K562 (cell line): ENCODE data around the gene PKHD1. TPM values are rescaled to one million over a fixed set of nuclear protein-coding genes. Genes with fewer than 3 reads are reported as not detected.

Experiments used
- ATAC-seq: fragments of 200-7000 bp; cut with Tn5 transposase; 3 replicates; pipeline ENCODE4 v1.9.1; 2020; ENCODE audit warnings: moderate library complexity
- BruUV-seq: library from RNA; stranded (reverse); fragments of 400-500 nt; replicated peaks from 2 replicates; lab custom pipeline; 2021; lab: Mats Ljungman, UMichigan
- CTCF ChIA-PET: fragments of 300-600 bp; formaldehyde crosslinking; extraction: SDS; loops from one replicate; lab custom pipeline; 2021; ENCODE audit warnings: low intra/inter-chr PET ratio; lab: Yijun Ruan, JAX
- POLR2A ChIA-PET: fragments of 300-600, 350-650 bp; sonication (Branson Sonifier 250); formaldehyde crosslinking; extraction: SDS; loops from one replicate; lab custom pipeline; 2021; ENCODE audit warnings: antibody characterized with exemption, inconsistent platforms; lab: Yijun Ruan, JAX
- DNase-seq, 4 experiments: peaks; one replicate each; pipeline versions ENCODE4 v3.0.0 to v3.0.0-alpha.2; 2011 to 2018; ENCODE audit warnings: low spot score in 3 of 4, mixed read lengths in 3 of 4; ENCODE audit errors: extremely low read depth in 1 of 4
- FAIRE-seq: peaks from 2 replicates; lab custom pipeline; 2011; peaks lifted over from hg19 to GRCh38; lab: Jason Lieb, UNC
- H2AFZ ChIP-seq: 2 replicates; pipeline ENCODE4 v1.6.0; 2011; ENCODE audit warnings: low read depth, low read length, control low read depth, inconsistent platforms
- H3K27ac ChIP-seq: fragments of 200-600 bp; 3 replicates; pipeline ENCODE4 v1.8.0; 2011; ENCODE audit warnings: low read depth, mild to moderate bottlenecking, control low read depth, inconsistent platforms, low read length, moderate library complexity, mixed read lengths; ENCODE audit errors: extremely low read depth
- H3K27me3 ChIP-seq, 2 experiments: fragments of 300-600 bp in 1 of 2; 2 replicates in 1 of 2; 3 replicates in 1 of 2; pipeline versions ENCODE4 v1.6.0 to v1.8.0; 2011; ENCODE audit warnings: inconsistent platforms in 2 of 2, low read length in 2 of 2, mild to moderate bottlenecking in 1 of 2, mixed read lengths in 1 of 2, moderate library complexity in 1 of 2; ENCODE audit not compliant: control insufficient read depth in 2 of 2, insufficient read depth in 2 of 2
- H3K36me3 ChIP-seq: fragments of 300-600 bp; 3 replicates; pipeline ENCODE4 v1.8.0; 2011; ENCODE audit warnings: mild to moderate bottlenecking, low read length, inconsistent platforms; ENCODE audit not compliant: control insufficient read depth, insufficient read depth
- H3K4me1 ChIP-seq, 2 experiments: fragments of 200-600 bp in 1 of 2; replicated peaks in 1 of 2; 2 replicates in 1 of 2; 3 replicates in 1 of 2; pipeline versions ENCODE4 v1.5.1 to v1.8.0; 2011; ENCODE audit warnings: inconsistent platforms in 2 of 2, low read length in 2 of 2, mild to moderate bottlenecking in 1 of 2, mixed read lengths in 1 of 2, moderate library complexity in 1 of 2; ENCODE audit not compliant: control insufficient read depth in 2 of 2, insufficient read depth in 2 of 2
- H3K4me2 ChIP-seq: 2 replicates; pipeline ENCODE4 v1.6.1; 2011; ENCODE audit warnings: low read length, control low read depth, inconsistent platforms, mixed read lengths; ENCODE audit not compliant: insufficient read depth
- H3K4me3 ChIP-seq: fragments of 200-600 bp; sonication (generic), shearing (Covaris generic); 2 replicates; pipeline ENCODE4 v1.5.1; 2016; ENCODE audit warnings: control low read depth, inconsistent platforms
- H3K79me2 ChIP-seq: fragments of 200-600 bp; 3 replicates; pipeline ENCODE4 v1.8.0; 2011; ENCODE audit warnings: low read length, inconsistent platforms; ENCODE audit not compliant: control insufficient read depth, insufficient read depth
- H3K9ac ChIP-seq, 2 experiments: 2 replicates each; pipeline versions ENCODE4 v1.6.0 to v1.6.1; 2011; ENCODE audit warnings: low read depth in 2 of 2, low read length in 2 of 2, control low read depth in 1 of 2, inconsistent platforms in 1 of 2, mild to moderate bottlenecking in 1 of 2, mixed read lengths in 1 of 2; ENCODE audit not compliant: insufficient read depth in 1 of 2
- H3K9me1 ChIP-seq: one replicate; pipeline ENCODE4 v1.6.0; 2011; ENCODE audit warnings: inconsistent platforms, mild to moderate bottlenecking, low read length, moderate library complexity; ENCODE audit not compliant: control insufficient read depth, insufficient read depth
- H3K9me3 ChIP-seq: replicated peaks from 2 replicates; pipeline ENCODE4 v1.5.1; 2011; ENCODE audit warnings: low read depth, low read length, inconsistent platforms; ENCODE audit not compliant: control insufficient read depth, insufficient read depth
- H4K20me1 ChIP-seq: replicated peaks from 2 replicates; pipeline ENCODE4 v1.6.1; 2011; ENCODE audit warnings: low read length, inconsistent platforms, mixed read lengths; ENCODE audit not compliant: control insufficient read depth, insufficient read depth
- BRF1 ChIP-seq: IDR thresholded peaks from 3 replicates; pipeline ENCODE4 v1.6.1; 2011; ENCODE audit warnings: borderline replicate concordance, mild to moderate bottlenecking; ENCODE audit not compliant: insufficient read length; ENCODE audit errors: extremely low read depth
- CEBPB ChIP-seq: fragments of 450-650 bp; IDR thresholded peaks from 2 replicates; pipeline ENCODE4 v1.6.1; 2016; ENCODE audit warnings: missing genetic modification characterization, missing compliant biosample characterization
- CXXC5 ChIP-seq: fragments of 250-450 bp; sonication (Bioruptor Pico); IDR thresholded peaks from 2 replicates; pipeline ENCODE4 v1.8.0; 2022; ENCODE audit warnings: inconsistent platforms, mild to moderate bottlenecking, moderate library complexity
- MTA1 ChIP-seq: fragments of 450-650 bp; IDR thresholded peaks from 2 replicates; pipeline ENCODE4 v1.6.1; 2017; ENCODE audit warnings: borderline replicate concordance
- SMARCA4 ChIP-seq: fragments of 450-650 bp; IDR thresholded peaks from 2 replicates; pipeline ENCODE4 v1.6.1; 2016
- SMC3 ChIP-seq: conservative IDR thresholded peaks from 2 replicates; pipeline ENCODE4 v1.6.1; 2011; ENCODE audit warnings: low read depth, low read length, improper control_type of control experiment; ENCODE audit not compliant: insufficient read depth
- ZNF175 ChIP-seq: fragments of 200-800 bp; sonication (Bioruptor generic); IDR thresholded peaks from 2 replicates; pipeline ENCODE4 v1.6.1; 2016; ENCODE audit warnings: low read depth, mild to moderate bottlenecking, missing genetic modification characterization, missing compliant biosample characterization
- WGBS: fragments of 100-300 bp; shearing (Covaris generic); methylation state at CpG from one replicate; pipeline ENCODE4 v1.1.6; 2016; ENCODE audit warnings: low coverage, mixed read lengths; ENCODE audit not compliant: insufficient coverage; ENCODE audit errors: missing lambda C conversion rate; 5-methylcytosine and 5-hydroxymethylcytosine counted together
- in situ Hi-C: fragments of 300-500 bp; cut with MboI; formaldehyde crosslinking; loops from 4 replicates; pipeline ENCODE4 v1.15.0; 2018; ENCODE audit warnings: inconsistent platforms, mixed read lengths
- intact Hi-C: fragments of 100-400 bp; cut with micrococcal nuclease; formaldehyde crosslinking; loops from 2 replicates; pipeline ENCODE4 v1.14.2; 2022
- polyA plus RNA-seq, 8 experiments: library from polyadenylated mRNA; depleted of rRNA in 4 of 8; stranded (reverse) in 5 of 8; unstranded in 3 of 8; fragments of >200 nt; fragmentation: Nextera tagmentation in 2 of 8; fragmentation: Illumina TruSeq in 1 of 8; extraction: Ambion mirVana in 2 of 8; extraction: Trizol in 1 of 8; gene quantifications; 2 replicates each; pipeline versions ENCODE4 v1.2.1 to v1.2.3, GENCODE V29; 2011 to 2014; ENCODE audit warnings: inconsistent platforms in 1 of 8, missing spikeins in 1 of 8
- total RNA-seq, 7 experiments: library from RNA; depleted of rRNA in 6 of 7; stranded (reverse); fragments of >200 nt in 6 of 7; fragmentation: Illumina TruSeq in 2 of 7; extraction: Trizol in 2 of 7; gene quantifications; 2 replicates each; pipeline versions ENCODE4 v1.2.1 to v1.2.3, GENCODE V29; 2011 to 2021; ENCODE audit warnings: low replicate concordance in 1 of 7
- TF ChIP-seq, protein P1 (sequence below): fragments of 250-450 bp; sonication (Bioruptor Pico); IDR thresholded peaks from 2 replicates; pipeline ENCODE4 v1.4.0; 2020; ENCODE audit warnings: mild to moderate bottlenecking, moderate library complexity
- TF ChIP-seq, protein P2 (sequence below), 2 experiments: fragments of 450-650 bp; conservative IDR thresholded peaks; 2 replicates each; pipeline ENCODE4 v1.6.1; 2017; ENCODE audit warnings: mild to moderate bottlenecking in 2 of 2, moderate library complexity in 2 of 2
- TF ChIP-seq, protein P3 (sequence below): sonication (generic); IDR thresholded peaks from 2 replicates; pipeline ENCODE4 v1.6.1; 2016

PKHD1 gene
- total and polyA plus RNA-seq, 9 of the 15 experiments (the other 6 are each of a cell fraction or from before 2014, with no cell fraction given) = 0.01 to 0.04 (median 0.01) TPM; not detected in 6

DNA sequence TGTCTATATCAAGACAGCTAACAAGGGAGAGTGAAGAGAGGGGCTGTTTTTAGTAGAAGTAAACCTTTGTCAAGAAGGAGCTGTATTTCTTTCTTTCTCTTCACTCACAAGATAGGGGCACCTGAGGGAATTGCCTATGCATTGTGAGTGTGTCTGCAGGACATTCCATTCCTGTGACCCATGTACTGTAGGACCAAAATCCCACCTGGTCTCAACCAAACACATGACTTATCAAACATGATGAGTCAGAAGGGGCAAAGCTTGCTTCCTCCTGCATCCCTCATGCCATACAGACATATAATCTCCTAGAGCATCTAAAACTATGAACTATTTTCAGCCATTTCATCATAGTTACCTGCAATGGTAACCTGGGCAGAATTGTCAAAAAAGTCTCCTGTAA is 21.8 kb downstream of the PKHD1 start (continued):
- TF ChIP-seq, protein P1, sequence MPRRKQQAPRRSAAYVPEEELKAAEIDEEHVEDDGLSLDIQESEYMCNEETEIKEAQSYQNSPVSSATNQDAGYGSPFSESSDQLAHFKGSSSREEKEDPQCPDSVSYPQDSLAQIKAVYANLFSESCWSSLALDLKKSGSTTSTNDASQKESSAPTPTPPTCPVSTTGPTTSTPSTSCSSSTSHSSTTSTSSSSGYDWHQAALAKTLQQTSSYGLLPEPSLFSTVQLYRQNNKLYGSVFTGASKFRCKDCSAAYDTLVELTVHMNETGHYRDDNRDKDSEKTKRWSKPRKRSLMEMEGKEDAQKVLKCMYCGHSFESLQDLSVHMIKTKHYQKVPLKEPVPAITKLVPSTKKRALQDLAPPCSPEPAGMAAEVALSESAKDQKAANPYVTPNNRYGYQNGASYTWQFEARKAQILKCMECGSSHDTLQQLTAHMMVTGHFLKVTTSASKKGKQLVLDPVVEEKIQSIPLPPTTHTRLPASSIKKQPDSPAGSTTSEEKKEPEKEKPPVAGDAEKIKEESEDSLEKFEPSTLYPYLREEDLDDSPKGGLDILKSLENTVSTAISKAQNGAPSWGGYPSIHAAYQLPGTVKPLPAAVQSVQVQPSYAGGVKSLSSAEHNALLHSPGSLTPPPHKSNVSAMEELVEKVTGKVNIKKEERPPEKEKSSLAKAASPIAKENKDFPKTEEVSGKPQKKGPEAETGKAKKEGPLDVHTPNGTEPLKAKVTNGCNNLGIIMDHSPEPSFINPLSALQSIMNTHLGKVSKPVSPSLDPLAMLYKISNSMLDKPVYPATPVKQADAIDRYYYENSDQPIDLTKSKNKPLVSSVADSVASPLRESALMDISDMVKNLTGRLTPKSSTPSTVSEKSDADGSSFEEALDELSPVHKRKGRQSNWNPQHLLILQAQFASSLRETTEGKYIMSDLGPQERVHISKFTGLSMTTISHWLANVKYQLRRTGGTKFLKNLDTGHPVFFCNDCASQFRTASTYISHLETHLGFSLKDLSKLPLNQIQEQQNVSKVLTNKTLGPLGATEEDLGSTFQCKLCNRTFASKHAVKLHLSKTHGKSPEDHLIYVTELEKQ (CRISPR knock-in tag) = no peak
- TF ChIP-seq, protein P2, sequence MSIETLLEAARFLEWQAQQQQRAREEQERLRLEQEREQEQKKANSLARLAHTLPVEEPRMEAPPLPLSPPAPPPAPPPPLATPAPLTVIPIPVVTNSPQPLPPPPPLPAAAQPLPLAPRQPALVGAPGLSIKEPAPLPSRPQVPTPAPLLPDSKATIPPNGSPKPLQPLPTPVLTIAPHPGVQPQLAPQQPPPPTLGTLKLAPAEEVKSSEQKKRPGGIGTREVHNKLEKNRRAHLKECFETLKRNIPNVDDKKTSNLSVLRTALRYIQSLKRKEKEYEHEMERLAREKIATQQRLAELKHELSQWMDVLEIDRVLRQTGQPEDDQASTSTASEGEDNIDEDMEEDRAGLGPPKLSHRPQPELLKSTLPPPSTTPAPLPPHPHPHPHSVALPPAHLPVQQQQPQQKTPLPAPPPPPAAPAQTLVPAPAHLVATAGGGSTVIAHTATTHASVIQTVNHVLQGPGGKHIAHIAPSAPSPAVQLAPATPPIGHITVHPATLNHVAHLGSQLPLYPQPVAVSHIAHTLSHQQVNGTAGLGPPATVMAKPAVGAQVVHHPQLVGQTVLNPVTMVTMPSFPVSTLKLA (conservative IDR thresholded peaks at IDR 0.05) = no peak
- TF ChIP-seq SMARCA4 = no peak

DNA sequence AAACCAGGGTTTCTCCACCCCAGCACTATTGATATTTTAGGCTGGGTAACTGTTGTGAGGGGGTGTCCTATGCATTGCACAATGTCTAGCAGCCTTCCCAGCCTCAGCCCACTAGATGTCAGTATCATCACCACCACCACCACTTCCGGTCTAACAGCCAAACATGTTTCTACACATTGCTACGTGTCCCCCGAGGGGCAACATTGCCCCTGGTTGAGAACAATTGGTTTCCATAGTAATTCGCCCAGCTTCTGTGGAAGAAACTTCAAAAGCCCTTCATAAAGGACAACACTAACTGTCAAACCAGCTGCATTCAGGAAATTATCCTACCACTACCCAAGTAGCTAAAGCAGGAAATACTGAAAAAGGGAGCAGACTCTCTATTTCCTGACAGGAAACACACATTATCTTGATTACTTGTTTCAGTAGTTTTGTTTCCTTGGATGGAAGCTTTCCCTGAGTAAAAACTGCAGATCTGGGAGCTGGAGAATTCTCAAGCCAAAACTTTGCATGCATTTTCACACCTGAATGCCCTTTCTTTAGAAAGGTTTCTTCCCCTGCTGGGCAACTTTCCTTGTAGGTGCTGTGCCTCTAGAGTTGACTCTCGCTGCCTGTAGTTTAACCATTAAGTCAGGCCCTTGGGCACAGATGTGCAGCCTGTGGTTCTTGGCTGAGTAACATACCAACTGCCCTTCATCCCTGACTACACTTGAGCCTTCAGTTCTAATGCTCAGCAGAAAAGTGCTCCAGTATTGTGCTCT is 23.6 kb downstream of the PKHD1 start:
- H3K9me1 ChIP-seq = no peaks in the 10 kb centered on the region
- DNase-seq = peak; percentile 25 to 58 (median 43)
- no peaks in the 10 kb centered on the region for H3K4me1 ChIP-seq
- no peak overlapping the region for H3K4me3 ChIP-seq
- no peaks in the 10 kb centered on the region for H3K79me2 ChIP-seq
- H3K9ac ChIP-seq = no peak overlapping the region
- H3K27me3 ChIP-seq = no peaks in the 10 kb centered on the region
- FAIRE-seq = peak; percentile 26
- CTCF ChIA-PET = no interaction called here
- no peaks in the 10 kb centered on the region for H3K9me3 ChIP-seq
- H3K27ac ChIP-seq = no peak overlapping the region
- intact Hi-C loops (no loop called here), in situ Hi-C loops (no loop called here)
- BruUV-seq = no TSS peak
- H4K20me1 ChIP-seq = no peaks in the 10 kb centered on the region
- 2% methylated on average over 5 of the region's 5 CpGs for WGBS
- peak overlapping the region; percentile 86 for H2AFZ ChIP-seq
- peak overlapping the region; percentile 60 for H3K4me2 ChIP-seq
- peak; percentile 95 for ATAC-seq
- POLR2A ChIA-PET = interaction anchor here (0.7 kb wide), 1 partner anchor 9 kb away, joined by 4 read pairs; no protein-coding TSS in a partner anchor
- H3K36me3 ChIP-seq = no peaks in the 10 kb centered on the region
- TF ChIP-seq BRF1 (no peak), MTA1 (no peak), CXXC5 (CRISPR knock-in tag) (0 out of 2 replicates have a peak, but pooled peaks have one; percentile 13), ZNF175 (no peak), CEBPB (peak; percentile 98), SMC3 (peak; percentile 26; the same call in 1 of the 2 replicates)
- TF ChIP-seq, protein P3, sequence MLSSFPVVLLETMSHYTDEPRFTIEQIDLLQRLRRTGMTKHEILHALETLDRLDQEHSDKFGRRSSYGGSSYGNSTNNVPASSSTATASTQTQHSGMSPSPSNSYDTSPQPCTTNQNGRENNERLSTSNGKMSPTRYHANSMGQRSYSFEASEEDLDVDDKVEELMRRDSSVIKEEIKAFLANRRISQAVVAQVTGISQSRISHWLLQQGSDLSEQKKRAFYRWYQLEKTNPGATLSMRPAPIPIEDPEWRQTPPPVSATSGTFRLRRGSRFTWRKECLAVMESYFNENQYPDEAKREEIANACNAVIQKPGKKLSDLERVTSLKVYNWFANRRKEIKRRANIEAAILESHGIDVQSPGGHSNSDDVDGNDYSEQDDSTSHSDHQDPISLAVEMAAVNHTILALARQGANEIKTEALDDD = no peak
